Suppressor macrophage treated with lipopolysaccharide for 1 hour (primary cell): Measurements from ENCODE around the gene DENND4C.

ENCODE experiments used
- DNase-seq, 3 donors: peaks; one replicate each; pipeline ENCODE4 v3.0.0-alpha.2; 2020 to 2022

The DENND4C gene

DNA sequence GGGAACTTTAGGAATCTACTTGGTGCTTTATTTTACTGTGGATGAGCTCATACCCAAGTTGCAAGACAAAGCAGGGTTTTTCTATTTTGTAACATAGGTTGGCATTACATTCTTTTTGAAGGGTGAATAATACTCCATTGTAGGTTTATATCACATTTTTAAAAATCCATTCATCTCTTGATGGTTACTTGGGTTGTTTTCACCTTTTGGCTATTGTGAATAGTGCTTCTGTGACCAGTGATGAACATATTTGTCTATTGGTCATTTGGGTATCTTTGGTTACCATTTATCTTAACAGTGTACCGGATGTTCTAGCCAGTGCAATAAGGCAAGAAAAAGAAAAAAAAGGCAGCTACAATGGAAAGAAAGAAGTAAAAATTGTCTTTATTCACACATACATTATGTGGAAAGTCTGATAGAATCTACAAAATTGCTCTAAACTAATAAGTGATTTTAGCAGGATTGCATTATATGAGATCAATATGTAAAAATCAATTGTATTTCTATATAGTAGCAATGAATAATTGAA, 40.0 kb downstream of the DENND4C start:
- DNase-seq: no peak

GRCh38 chr9:19271081-19271480, 40.6 kb downstream of the DENND4C start:
- no peak for DNase-seq

- no peak for DNase-seq
Measured at GRCh38 chr9:19281801-19282200, 51.3 kb downstream of the DENND4C start.

DNA sequence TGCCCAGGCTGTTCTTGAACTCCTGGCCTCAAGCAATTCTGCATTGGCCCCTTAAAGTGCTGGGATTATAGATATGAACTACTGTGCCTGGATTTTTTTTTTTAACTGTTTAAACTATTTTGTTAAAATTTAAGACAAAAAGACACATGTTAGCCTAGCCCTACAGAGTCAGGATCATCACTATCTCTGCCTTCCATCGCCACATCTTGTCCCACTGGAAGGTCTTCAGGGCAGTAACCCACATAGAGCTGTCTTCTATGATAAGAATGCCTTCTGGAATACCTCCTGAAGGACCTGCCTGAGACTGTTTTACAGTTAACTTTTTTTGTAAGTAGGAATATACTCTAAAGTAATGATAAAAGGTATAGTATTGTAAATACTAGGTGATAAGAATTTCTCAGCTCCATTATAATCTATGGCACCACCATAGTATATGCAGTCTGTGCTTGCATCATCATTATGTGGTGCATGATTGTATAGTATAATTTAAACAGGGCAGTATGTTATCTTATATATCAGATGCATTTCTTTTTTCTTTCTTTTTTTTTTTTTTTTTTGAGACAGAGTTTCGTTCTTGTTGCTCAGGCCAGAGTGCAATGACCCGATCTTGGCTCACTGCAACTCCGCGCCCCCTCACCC, 52.7 kb downstream of the DENND4C start:
- peak in 1 of 3 donors; percentile 10 for DNase-seq

GRCh38 chr9:19284729-19285128, 54.2 kb downstream of the DENND4C start:
- DNase-seq: peak in 2 of 3 donors; percentile 7 to 18

DNA sequence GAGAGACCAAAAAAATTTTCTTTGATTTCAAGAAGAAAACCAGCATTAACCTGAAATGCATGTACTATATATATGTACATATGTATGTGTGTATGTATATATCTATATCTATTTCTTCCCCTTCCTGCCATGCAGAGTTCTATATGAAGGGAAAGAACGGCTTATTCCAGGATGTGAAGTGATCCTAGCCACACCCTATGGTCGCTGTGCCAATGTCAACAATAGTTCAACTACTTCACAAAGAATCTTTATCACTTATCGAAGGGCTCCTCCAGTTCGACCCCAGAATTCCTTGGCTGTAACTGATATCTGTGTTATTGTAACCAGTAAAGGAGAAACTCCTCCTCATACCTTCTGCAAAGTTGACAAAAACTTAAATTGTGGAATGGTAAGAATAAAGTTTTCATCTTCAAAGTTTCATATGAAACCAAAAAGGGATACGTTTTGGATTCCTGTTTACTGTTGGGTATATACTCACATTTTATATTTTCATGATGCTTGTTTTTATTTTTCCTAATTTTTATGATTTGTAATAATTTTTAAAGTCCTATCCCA, 56.2 kb downstream of the DENND4C start:
- peak in 1 of 3 donors; percentile 15 for DNase-seq

DNA sequence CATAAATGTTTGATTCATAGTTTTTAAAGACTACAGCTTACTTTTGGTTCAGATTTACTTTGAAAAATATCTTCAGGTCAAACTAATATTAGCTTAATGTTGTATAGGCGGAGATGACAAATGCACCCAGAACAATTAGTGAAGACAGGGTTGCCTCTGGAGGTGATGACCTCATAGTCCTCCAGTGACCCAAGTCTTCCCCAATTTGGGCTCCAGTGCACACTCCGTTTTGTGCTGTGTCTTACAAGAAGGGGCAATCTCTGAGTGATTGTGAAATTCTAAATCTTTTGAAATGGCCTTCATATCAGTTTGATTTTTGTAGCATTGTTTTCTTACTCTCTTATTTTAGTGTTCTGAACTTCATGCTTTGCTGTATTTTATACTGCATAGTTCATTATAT, 57.6 kb downstream of the DENND4C start:
- DNase-seq: peak; percentile 42 to 53 (median 51)

DNA sequence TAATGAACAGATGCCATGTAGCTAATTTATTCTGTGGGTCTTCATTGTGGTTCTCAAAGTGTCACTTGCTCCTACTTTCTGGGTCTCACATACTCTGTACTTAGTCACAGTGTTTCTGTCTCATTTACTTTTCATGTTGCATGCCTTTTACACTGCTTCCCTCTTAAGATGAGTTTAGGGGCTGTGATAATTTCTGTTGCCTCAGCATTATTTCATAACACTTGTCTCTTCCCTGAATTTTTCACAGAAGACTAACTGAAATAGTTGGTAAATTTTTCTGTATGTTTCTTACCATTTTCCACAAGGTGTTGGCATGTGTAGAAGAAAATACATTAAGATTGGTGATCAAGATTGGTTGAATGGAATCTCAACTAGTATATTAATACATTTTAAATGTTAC, 59.6 kb downstream of the DENND4C start:
- peak in 1 of 3 donors; percentile 17 for DNase-seq

GRCh38 chr9:19294219-19294618, 63.7 kb downstream of the DENND4C start:
- peak in 1 of 3 donors; percentile 11 for DNase-seq

GRCh38 chr9:19298436-19299000, 68.0 kb downstream of the DENND4C start:
- peak in 1 of 3 donors; percentile 15 for DNase-seq

- peak in 1 of 3 donors; percentile 14 for DNase-seq
Measured at GRCh38 chr9:19303216-19303615, 72.7 kb downstream of the DENND4C start.

DNA sequence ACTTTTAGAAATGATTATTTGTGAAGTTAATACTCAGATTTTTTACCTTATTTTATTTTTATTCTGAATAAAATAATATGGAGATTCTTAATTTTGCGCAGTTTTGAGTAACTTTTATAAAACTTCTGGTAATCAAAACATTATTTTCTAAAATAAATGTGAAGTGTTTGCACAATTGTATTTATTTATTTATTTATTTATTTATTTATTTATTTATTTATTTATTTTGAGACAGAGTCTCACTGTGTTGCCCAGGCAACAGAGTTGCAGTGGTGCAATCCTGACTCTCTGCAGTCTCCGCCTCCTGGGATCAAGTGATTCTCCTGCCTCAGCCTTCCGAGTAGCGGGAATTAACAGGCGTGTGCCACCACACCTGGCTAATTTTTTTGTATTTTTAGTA, 76.1 kb downstream of the DENND4C start:
- DNase-seq: no peak

- peak in 1 of 3 donors; percentile 18 for DNase-seq
Measured at GRCh38 chr9:19310246-19310645, 79.8 kb downstream of the DENND4C start.

DNA sequence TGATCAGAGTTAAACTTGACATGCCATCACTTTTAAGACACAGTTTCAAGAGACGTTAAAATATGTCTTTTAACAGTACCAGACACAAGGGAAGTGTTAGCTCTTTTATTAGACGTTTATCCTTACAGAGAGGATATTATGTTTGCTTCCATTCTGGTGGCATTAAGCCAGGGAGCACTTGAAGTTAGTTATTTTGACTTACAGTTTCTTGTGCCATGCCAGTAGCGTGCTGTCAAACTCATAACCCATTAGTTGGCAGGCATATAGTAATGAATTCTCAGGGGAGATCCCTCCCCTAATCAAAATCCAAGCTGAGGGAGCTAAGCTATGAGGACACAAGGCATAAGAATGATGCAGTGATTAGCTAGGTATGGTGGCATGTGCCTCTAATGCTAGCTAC, 83.1 kb downstream of the DENND4C start:
- peak in 1 of 3 donors; percentile 14 for DNase-seq

- DNase-seq: no peak
Measured at GRCh38 chr9:19320495-19320894, 90.0 kb downstream of the DENND4C start.

GRCh38 chr9:19331877-19332276, 101.4 kb downstream of the DENND4C start:
- DNase-seq: no peak

- DNase-seq: no peak
Measured at GRCh38 chr9:19336166-19336565, 105.7 kb downstream of the DENND4C start.

DNA sequence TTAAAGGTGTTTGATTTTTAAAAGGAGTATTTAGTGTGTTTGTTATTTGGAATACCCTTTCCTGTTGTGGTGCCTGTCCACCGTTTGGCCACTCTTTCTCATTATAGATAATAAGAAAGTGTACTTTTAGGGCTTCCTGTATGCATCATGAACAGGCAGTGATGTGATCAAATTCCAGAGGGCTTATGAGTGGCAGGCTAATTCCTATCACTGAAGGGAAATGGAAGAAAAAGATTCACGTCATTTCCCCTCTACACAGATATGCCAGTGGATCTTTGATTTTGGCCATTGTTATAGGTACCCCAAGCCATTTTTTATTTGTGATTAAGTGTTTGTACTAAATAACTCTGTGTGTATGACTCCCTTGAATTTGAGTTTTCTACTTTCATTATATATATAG, 112.5 kb downstream of the DENND4C start:
- DNase-seq: no peak

DNA sequence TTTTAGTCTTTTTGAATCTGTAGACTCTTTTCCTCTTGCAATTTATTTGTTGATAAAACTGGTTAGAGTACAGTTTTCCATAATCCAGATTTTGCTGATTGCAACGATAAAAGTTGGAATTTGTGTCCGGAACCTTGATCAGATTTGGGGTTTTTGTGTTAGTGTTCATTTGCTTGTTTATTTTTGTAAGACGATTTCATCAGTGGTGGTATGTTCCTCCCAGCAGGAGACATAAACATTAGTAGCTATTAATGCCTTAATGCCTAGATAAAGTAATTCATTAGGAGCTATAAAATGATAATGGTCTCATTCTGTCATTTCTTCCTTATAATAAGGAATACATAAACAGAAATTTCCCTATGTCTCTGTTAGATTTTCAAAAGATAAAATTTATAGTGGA, 128.2 kb downstream of the DENND4C start:
- DNase-seq: no peak

DNA sequence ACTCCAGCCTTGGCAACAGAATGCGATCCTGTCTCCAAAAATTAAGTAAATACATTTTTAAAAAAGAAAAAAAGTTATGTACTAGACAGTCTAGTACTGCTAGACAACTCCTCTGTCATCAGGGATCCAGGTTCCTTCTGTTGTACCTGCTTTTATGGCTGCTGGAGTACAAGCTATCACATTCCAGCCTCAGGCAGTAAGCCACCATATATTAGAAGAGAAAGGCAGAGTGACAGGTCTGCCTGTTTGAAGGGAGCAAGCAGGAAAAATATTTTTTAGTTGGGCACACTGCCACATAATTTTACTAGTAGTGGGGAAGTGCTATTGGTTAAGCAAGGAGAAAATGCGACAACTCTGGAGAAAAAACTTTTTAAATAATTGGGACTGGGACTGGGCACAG, 138.6 kb downstream of the DENND4C start:
- no peak for DNase-seq

- DNase-seq: no peak
Measured at GRCh38 chr9:19371942-19372341, 141.4 kb downstream of the DENND4C start.

- DNase-seq: no peak
Measured at GRCh38 chr9:19372567-19372966, 142.1 kb downstream of the DENND4C start.

DNA sequence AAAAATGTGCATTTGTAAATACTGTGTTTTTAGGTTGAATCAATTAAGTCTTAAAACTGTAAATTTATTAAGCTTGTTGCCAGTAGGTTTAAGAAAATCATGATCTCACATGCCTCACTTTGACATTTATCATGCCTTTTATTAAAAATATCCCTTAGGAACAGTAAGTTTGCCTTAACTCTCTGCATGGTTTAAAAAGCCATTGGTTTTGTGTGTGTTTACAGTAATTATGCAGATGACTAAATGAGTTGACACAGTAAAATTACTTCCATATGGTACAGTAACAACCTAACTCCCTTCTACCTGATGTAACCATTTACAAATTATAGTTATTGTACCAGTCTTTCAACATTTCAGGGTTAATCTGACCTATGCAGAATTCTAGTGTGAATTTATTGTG, 143.0 kb downstream of the DENND4C start:
- DNase-seq: no peak

DNA sequence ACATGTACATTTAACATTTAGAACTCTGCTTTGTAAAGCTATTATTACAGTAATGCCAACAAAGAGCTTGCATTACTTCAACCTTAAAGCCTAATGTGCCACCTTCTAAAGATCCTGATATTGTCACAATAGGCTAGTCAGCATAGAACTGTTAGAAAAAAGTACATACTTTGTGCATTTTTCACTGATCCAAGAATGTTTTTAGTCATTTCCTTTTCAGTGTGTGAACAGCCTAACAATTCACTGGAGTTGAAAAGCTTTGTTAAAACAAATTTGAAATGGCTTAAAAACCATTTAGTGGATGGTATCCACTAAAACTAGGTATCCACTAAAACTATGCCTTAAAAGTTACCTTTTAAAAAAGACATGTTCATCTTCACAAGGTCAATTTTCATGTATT, 145.0 kb downstream of the DENND4C start:
- DNase-seq: no peak
